ENCODE results near the gene MBNL2. TPM values are rescaled to one million over a fixed set of nuclear protein-coding genes. Genes with fewer than 3 reads are reported as not detected.

The MBNL2 gene
- total and polyA plus RNA-seq, 10 of the 15 experiments (the other 5 are each of a cell fraction or from before 2014, with no cell fraction given) = 1.6 to 9.7 (median 6.7) TPM

- TF ChIP-seq RAD21 (IDR thresholded peaks at IDR 0.05; ENCODE audit: insufficient read depth, low read depth, low read length) = no peak
- TF ChIP-seq, protein P1, sequence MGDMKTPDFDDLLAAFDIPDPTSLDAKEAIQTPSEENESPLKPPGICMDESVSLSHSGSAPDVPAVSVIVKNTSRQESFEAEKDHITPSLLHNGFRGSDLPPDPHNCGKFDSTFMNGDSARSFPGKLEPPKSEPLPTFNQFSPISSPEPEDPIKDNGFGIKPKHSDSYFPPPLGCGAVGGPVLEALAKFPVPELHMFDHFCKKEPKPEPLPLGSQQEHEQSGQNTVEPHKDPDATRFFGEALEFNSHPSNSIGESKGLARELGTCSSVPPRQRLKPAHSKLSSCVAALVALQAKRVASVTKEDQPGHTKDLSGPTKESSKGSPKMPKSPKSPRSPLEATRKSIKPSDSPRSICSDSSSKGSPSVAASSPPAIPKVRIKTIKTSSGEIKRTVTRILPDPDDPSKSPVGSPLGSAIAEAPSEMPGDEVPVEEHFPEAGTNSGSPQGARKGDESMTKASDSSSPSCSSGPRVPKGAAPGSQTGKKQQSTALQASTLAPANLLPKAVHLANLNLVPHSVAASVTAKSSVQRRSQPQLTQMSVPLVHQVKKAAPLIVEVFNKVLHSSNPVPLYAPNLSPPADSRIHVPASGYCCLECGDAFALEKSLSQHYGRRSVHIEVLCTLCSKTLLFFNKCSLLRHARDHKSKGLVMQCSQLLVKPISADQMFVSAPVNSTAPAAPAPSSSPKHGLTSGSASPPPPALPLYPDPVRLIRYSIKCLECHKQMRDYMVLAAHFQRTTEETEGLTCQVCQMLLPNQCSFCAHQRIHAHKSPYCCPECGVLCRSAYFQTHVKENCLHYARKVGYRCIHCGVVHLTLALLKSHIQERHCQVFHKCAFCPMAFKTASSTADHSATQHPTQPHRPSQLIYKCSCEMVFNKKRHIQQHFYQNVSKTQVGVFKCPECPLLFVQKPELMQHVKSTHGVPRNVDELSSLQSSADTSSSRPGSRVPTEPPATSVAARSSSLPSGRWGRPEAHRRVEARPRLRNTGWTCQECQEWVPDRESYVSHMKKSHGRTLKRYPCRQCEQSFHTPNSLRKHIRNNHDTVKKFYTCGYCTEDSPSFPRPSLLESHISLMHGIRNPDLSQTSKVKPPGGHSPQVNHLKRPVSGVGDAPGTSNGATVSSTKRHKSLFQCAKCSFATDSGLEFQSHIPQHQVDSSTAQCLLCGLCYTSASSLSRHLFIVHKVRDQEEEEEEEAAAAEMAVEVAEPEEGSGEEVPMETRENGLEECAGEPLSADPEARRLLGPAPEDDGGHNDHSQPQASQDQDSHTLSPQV (IDR thresholded peaks at IDR 0.05) = no peak
- TF ChIP-seq KAT2A (conservative IDR thresholded peaks at IDR 0.05; ENCODE audit: control insufficient read depth, low read depth, low read length) = no peak
- TF ChIP-seq JUND (IDR thresholded peaks at IDR 0.05; ENCODE audit: low read depth, low read length) = no peak
- no peak for TF ChIP-seq SRF (IDR thresholded peaks at IDR 0.05; ENCODE audit: low read depth in 2 of 2, low read length in 2 of 2)
- TF ChIP-seq ATF3 (IDR thresholded peaks at IDR 0.05; ENCODE audit: borderline replicate concordance, extremely low read depth, low read depth, low read length) = no peak
- TF ChIP-seq HDAC6 (IDR thresholded peaks at IDR 0.05; ENCODE audit: unreplicated experiment) = no peak
- TF ChIP-seq, protein P2, sequence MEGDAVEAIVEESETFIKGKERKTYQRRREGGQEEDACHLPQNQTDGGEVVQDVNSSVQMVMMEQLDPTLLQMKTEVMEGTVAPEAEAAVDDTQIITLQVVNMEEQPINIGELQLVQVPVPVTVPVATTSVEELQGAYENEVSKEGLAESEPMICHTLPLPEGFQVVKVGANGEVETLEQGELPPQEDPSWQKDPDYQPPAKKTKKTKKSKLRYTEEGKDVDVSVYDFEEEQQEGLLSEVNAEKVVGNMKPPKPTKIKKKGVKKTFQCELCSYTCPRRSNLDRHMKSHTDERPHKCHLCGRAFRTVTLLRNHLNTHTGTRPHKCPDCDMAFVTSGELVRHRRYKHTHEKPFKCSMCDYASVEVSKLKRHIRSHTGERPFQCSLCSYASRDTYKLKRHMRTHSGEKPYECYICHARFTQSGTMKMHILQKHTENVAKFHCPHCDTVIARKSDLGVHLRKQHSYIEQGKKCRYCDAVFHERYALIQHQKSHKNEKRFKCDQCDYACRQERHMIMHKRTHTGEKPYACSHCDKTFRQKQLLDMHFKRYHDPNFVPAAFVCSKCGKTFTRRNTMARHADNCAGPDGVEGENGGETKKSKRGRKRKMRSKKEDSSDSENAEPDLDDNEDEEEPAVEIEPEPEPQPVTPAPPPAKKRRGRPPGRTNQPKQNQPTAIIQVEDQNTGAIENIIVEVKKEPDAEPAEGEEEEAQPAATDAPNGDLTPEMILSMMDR (IDR thresholded peaks at IDR 0.05 in 2 of 3, conservative IDR thresholded peaks at IDR 0.05 in 1 of 3; ENCODE audit: control insufficient read depth in 2 of 3, extremely low read depth in 1 of 3, insufficient read depth in 1 of 3, low read depth in 3 of 3, low read length in 3 of 3) = no peak
- TF ChIP-seq IRF4 (IDR thresholded peaks at IDR 0.05; ENCODE audit: low read depth, low read length) = no peak
- no peak for TF ChIP-seq ZNF622 (IDR thresholded peaks at IDR 0.05)
- no peak for TF ChIP-seq SIX5 (IDR thresholded peaks at IDR 0.05; ENCODE audit: low read depth, low read length, severe bottlenecking)
These were observed 31.0 kb upstream of the MBNL2 start (continued) for GRCh38 chr13:97191142-97191541.

All from GM12878 (cell line).